Left ventricle myocardium inferior (tissue), 1 donor: ENCODE results near the gene RNF114. TPM values are rescaled to one million over a fixed set of nuclear protein-coding genes. Genes with fewer than 3 reads are reported as not detected.
A peak's percentile ranks its signal among the peaks of the same experiment; 100 is the strongest.
"Not testable (repeated sequence)": the region's sequence is repeated elsewhere in the genome, so short reads cannot be mapped to it uniquely, and the experiment has no call there.

Source experiments
- DNase-seq: peaks from one replicate; pipeline ENCODE4 v3.0.0-alpha.2; 2020
- H3K27ac ChIP-seq: fragments of 200-600 bp; replicated peaks from 2 replicates; pipeline ENCODE4 v1.8.0; 2021
- H3K27me3 ChIP-seq: fragments of 200-600 bp; 2 replicates; pipeline ENCODE4 v1.8.0; 2021; ENCODE audit warnings: low read depth
- H3K36me3 ChIP-seq: fragments of 200-600 bp; 2 replicates; pipeline ENCODE4 v1.8.0; 2021
- H3K4me1 ChIP-seq: fragments of 200-600 bp; 2 replicates; pipeline ENCODE4 v1.8.0; 2021
- H3K4me3 ChIP-seq: fragments of 200-600 bp; 2 replicates; pipeline ENCODE4 v1.8.0; 2021; ENCODE audit warnings: mild to moderate bottlenecking, moderate library complexity
- H3K9me3 ChIP-seq: fragments of 200-600 bp; replicated peaks from 2 replicates; pipeline ENCODE4 v1.8.0; 2021
- intact Hi-C: fragments of 100-400 bp; cut with micrococcal nuclease; formaldehyde crosslinking; loops from one replicate; pipeline ENCODE4 v1.11.0; 2022
- total RNA-seq: library from RNA; stranded (reverse); fragmentation: NEBNext Ultra II Directional; extraction: Animal tissue kit (Norgen Biotek cat#: 25700); gene quantifications from one replicate; pipeline ENCODE4 v1.2.1, GENCODE V29; 2021
- TF ChIP-seq, protein P1 (sequence below): fragments of 200-600 bp; IDR thresholded peaks from 2 replicates; pipeline ENCODE4 v1.8.0; 2021; ENCODE audit warnings: antibody characterized with exemption, mild to moderate bottlenecking, borderline replicate concordance
- donor health status: DM: no; HTN: yes; CAD: no; lungs with severe emphysema.

The RNF114 gene
- total RNA-seq, 1 donor from 2014 or later: 50.8 TPM

DNA sequence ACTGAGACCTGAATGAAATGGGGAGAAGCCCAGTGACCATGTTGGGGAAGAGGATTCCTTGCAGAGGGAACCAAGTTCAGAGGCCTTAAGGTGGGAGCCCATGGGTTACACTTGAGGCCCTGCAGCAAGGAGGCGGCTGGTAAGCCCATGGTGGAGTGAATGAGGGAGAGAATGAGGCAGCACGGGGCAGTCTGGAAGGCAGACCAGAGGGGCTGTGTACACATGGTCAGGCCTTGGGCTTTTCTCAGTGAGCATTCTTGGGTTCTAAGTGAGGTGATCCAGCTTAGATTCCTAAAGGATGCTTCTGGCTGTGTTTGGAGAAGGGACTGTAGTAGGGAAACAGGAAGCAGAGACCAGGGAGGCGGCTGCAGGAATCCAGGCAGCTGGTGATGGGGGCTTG, 19.0 kb downstream of the RNF114 start:
- no peak for DNase-seq
- TF ChIP-seq, protein P1, sequence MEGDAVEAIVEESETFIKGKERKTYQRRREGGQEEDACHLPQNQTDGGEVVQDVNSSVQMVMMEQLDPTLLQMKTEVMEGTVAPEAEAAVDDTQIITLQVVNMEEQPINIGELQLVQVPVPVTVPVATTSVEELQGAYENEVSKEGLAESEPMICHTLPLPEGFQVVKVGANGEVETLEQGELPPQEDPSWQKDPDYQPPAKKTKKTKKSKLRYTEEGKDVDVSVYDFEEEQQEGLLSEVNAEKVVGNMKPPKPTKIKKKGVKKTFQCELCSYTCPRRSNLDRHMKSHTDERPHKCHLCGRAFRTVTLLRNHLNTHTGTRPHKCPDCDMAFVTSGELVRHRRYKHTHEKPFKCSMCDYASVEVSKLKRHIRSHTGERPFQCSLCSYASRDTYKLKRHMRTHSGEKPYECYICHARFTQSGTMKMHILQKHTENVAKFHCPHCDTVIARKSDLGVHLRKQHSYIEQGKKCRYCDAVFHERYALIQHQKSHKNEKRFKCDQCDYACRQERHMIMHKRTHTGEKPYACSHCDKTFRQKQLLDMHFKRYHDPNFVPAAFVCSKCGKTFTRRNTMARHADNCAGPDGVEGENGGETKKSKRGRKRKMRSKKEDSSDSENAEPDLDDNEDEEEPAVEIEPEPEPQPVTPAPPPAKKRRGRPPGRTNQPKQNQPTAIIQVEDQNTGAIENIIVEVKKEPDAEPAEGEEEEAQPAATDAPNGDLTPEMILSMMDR: no peak

DNA sequence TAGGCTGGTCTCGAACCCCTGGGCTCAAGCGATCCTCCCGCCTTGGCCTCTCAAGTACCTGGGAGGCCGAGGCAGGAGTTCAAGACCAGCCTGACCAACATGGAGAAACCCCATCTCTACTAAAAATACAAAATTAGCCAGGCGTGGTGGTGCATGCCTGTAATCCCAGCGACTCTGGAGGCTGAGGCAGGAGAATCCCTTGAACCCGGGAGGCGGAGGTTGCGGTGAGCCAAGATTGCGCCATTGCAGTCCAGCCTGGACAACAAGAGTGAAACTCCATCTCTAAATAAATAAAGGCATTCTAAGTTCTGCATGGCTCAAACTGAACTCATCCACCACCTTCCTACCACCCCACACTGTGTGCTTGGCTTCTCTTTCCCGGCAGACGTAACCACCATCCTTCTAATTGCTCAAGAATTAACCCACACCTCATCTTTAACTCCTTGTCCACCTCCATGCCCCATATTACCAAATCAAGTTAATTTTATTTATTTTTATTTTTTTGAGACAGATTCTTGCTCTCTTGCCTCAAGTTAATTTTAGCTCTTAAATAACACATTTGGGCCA, 19.7 kb downstream of the RNF114 start:
- intact Hi-C loops, DNase-seq, H3K27ac ChIP-seq, H3K9me3 ChIP-seq, H3K4me3 ChIP-seq, H3K27me3 ChIP-seq: not testable (repeated sequence)
- Histone ChIP-seq H3K36me3 (peaks cover 79% of the 10 kb centered on the region), H3K4me1 (peaks cover 12% of the 10 kb centered on the region)

More for the DNA sequence above, 19.0 kb downstream of the RNF114 start:
- intact Hi-C loops: no loop called here
- H3K27me3 ChIP-seq: no peaks in the 10 kb centered on the region
- H3K9me3 ChIP-seq: no peaks in the 10 kb centered on the region
- no peak overlapping the region for H3K4me3 ChIP-seq
- H3K4me1 ChIP-seq: peaks cover 12% of the 10 kb centered on the region
- H3K27ac ChIP-seq: no peak overlapping the region
- H3K36me3 ChIP-seq: peaks cover 85% of the 10 kb centered on the region

DNA sequence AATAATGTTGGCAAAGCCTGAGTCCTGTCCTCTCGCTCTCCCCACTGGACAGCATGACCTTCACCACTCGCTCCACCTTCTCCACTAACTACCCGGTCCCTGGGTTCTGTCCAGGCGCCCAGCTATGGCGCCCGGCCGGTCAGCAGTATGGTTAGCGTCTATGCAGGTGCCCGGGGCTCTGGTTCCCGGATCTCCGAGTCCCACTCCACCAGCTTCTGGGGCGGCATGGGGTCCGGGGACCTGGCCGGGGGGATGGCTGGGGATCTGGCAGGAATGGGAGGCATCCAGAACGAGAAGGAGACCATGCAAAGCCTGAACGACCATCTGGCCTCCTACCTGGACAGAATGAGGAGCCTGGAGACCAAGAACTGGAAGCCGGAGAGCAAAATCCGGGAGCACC, 20.5 kb downstream of the RNF114 start:
- intact Hi-C loops: no loop called here
- peaks cover 72% of the 10 kb centered on the region for H3K36me3 ChIP-seq
- H3K4me1 ChIP-seq: peaks cover 16% of the 10 kb centered on the region
- peak overlapping the region; percentile 56 for H3K27ac ChIP-seq
- no peak overlapping the region for H3K4me3 ChIP-seq
- no peaks in the 10 kb centered on the region for H3K27me3 ChIP-seq
- TF ChIP-seq, protein P1: no peak
- H3K9me3 ChIP-seq: no peaks in the 10 kb centered on the region
- no peak for DNase-seq

DNA sequence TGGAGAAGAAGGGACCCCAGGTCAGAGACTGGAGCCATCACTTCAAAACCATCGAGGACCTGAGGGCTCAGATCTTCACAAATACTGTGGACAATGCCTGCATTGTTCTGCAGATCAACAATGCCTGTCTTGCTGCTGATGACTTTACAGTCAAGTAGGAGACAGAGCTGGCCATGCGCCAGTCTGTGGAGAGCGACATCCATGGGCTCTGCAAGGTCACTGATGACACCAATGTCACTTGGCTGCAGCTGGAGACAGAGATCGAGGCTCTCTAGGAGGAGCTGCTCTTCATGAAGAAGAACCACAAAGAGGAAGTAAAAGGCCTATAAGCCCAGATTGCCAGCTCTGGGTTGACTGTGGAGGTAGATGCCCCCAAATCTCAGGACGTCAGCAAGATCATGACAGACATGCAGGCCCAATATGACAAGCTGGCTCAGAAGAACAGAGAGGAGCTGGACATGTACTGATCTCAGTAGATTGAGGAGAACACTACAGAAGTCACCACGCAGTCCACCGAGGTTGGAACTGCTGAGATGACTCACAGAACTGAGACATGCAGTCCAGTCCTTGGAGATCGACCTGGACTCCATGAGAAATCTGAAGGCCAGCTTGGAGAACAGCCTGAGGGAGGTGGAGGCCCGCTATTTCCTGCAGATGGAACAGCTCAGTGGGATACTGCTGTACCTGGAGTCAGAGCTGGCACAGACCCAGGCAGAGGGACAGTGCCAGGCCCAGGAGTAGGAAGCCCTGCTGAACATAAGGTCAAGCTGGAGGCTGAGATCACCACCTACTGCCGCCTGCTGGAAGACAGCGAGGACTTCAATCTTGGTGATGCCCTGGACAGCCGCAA, 21.1 kb downstream of the RNF114 start:
- peaks cover 16% of the 10 kb centered on the region for H3K4me1 ChIP-seq
- DNase-seq: peak; percentile 65
- H3K27me3 ChIP-seq, intact Hi-C loops, H3K4me3 ChIP-seq, H3K9me3 ChIP-seq: not testable (repeated sequence)
- peak overlapping the region; percentile 56 for H3K27ac ChIP-seq
- peaks cover 65% of the 10 kb centered on the region for H3K36me3 ChIP-seq

DNA sequence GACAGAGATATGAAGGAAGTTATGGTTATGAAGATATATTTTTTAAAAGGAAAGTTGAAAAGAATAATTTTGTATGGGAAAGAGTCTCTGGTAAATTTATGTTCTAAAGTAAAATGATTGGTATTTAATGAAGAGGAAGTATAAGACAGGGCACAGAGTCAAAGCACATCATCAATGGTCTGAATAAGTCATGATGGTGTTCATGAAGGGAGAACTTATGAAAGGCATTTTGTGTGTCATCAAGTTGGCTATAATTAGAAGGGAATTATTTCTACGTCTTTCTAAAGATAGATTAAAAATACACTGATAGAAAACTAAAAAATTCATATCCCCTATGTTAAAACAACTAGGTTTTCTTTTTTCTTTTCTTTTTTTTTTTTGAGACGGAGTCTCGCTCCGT, 25.2 kb downstream of the RNF114 start:
- Histone ChIP-seq H3K27me3 (no peaks in the 10 kb centered on the region), H3K4me1 (peaks cover 16% of the 10 kb centered on the region), H3K36me3 (peaks cover 26% of the 10 kb centered on the region), H3K27ac (no peak overlapping the region), H3K4me3 (no peak overlapping the region), H3K9me3 (no peaks in the 10 kb centered on the region)
- TF ChIP-seq, protein P1: no peak
- DNase-seq: no peak
- intact Hi-C loops: no loop called here

DNA sequence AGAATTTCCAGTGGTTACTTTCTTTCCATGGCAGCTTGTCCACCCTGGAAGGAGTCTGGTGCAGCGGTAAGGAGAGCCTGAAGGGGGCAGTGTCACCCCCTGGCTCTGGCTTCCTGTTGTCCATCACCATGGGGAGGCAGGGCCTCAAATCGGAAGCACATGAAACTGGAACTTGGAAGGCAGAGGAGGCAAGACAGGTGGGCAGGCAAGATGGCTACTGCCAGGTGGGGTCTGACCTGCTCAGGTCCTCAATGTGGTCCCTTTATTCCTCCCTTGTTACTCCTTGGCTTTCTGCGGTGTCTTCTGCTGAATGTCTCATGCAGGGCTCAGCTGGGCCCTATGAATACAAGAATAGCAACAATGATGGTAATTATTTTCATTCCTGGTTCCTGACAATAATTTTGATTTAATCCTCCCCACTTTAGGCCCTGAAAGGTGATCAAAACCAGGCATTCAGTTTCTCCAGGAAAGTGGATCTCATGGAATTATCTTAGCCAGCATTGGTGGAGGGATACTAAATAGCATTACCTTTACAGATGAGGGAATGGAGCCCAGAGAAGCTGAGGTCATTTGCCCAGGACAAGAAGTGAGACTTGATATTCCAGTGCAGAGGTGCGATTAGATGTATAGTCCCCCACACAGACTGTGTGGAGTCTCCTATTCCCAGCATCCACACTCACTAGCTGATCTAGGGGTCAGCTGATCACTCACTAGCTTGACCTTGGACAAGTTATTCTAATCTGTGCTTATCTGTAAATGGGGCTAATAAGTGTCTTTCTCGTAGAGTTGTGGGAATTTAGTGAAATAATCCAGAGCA, 29.0 kb downstream of the RNF114 start:
- intact Hi-C loops: no loop called here
- Histone ChIP-seq H3K4me3 (no peak overlapping the region), H3K27ac (no peak overlapping the region), H3K27me3 (no peaks in the 10 kb centered on the region), H3K36me3 (peaks cover 1% of the 10 kb centered on the region), H3K9me3 (no peaks in the 10 kb centered on the region), H3K4me1 (peaks cover 17% of the 10 kb centered on the region)
- DNase-seq: no peak
- TF ChIP-seq, protein P1: peak; percentile 52
